GM18907 (cell line): Measurements from ENCODE around the gene HOXD12.
A peak's percentile ranks its signal among the peaks of the same experiment; 100 is the strongest.

Experiments
- ATAC-seq: cut with Tn5 transposase; IDR thresholded peaks from one replicate; pipeline ENCODE4 v1.9.1; 2021; ENCODE audit warnings: mild to moderate bottlenecking, moderate library complexity; ENCODE audit not compliant: unreplicated experiment

HOXD12 gene

GRCh38 chr2:176130957-176131847 is 31.6 kb downstream of the HOXD12 start:
- ATAC-seq, result no peak

GRCh38 chr2:176131848-176132158 is 32.2 kb downstream of the HOXD12 start:
- no peak for ATAC-seq

- ATAC-seq, result no peak
Measured at GRCh38 chr2:176132205-176133171, 32.9 kb downstream of the HOXD12 start.

- ATAC-seq, result no peak
Measured at GRCh38 chr2:176133389-176133788, 33.8 kb downstream of the HOXD12 start.

GRCh38 chr2:176134035-176134434 is 34.4 kb downstream of the HOXD12 start:
- ATAC-seq, result no peak

- no peak for ATAC-seq
Measured at GRCh38 chr2:176135035-176135440, 35.4 kb downstream of the HOXD12 start.

- no peak for ATAC-seq
Measured at GRCh38 chr2:176136374-176137251, 37.0 kb downstream of the HOXD12 start.

- no peak for ATAC-seq
Measured at GRCh38 chr2:176137252-176137580, 37.6 kb downstream of the HOXD12 start.

- no peak for ATAC-seq
Measured at GRCh38 chr2:176137906-176138305, 38.3 kb downstream of the HOXD12 start.

- ATAC-seq, result no peak
Measured at GRCh38 chr2:176138526-176138922, 38.9 kb downstream of the HOXD12 start.

GRCh38 chr2:176138923-176139660 is 39.5 kb downstream of the HOXD12 start:
- ATAC-seq, result no peak

GRCh38 chr2:176139661-176140512 is 40.3 kb downstream of the HOXD12 start:
- ATAC-seq, result no peak

GRCh38 chr2:176140513-176141317 is 41.1 kb downstream of the HOXD12 start:
- peak; percentile 94 for ATAC-seq

- no peak for ATAC-seq
Measured at GRCh38 chr2:176142281-176142680, 42.7 kb downstream of the HOXD12 start.

GRCh38 chr2:176145085-176145969 is 45.7 kb downstream of the HOXD12 start:
- no peak for ATAC-seq

- ATAC-seq, result no peak
Measured at GRCh38 chr2:176146101-176146500, 46.5 kb downstream of the HOXD12 start.

- no peak for ATAC-seq
Measured at GRCh38 chr2:176146645-176147044, 47.0 kb downstream of the HOXD12 start.
